Common myeloid progenitor, CD34-positive (primary cell): ENCODE results near the gene HCFC2.
A peak's percentile ranks its signal among the peaks of the same experiment; 100 is the strongest.

Experiments
- CTCF ChIA-PET: fragments of 350-600 bp; sonication (Branson Sonifier 250); formaldehyde crosslinking; loops from one replicate; lab custom pipeline; 2021; ENCODE audit warnings: antibody characterized with exemption; lab: Charles Lee
- POLR2A ChIA-PET: fragments of 350-600 bp; sonication (Branson Sonifier 250); formaldehyde crosslinking; loops from one replicate; lab custom pipeline; 2021; ENCODE audit warnings: antibody characterized with exemption; lab: Charles Lee
- DNase-seq, 3 donors: peaks; one replicate each; pipeline versions ENCODE4 v3.0.0 to v3.0.0-alpha.2; 2013
- H3K27ac ChIP-seq, 2 experiments: 1 replicate in 1 of 2; 2 replicates in 1 of 2; pipeline ENCODE4 v1.7.0; 2013; ENCODE audit warnings: inconsistent platforms in 2 of 2, low read length in 2 of 2, mild to moderate bottlenecking in 2 of 2, low read depth in 1 of 2, moderate library complexity in 1 of 2; ENCODE audit not compliant: severe bottlenecking in 2 of 2, insufficient read depth in 1 of 2, poor library complexity in 1 of 2
- H3K27me3 ChIP-seq, 5 experiments: replicated peaks in 2 of 5; 1 replicate in 3 of 5; 2 replicates in 2 of 5; pipeline versions ENCODE4 v1.6.1 to v1.7.0; 2013; ENCODE audit warnings: low read length in 4 of 5, mild to moderate bottlenecking in 2 of 5, moderate library complexity in 2 of 5, inconsistent platforms in 1 of 5; ENCODE audit not compliant: insufficient read depth in 5 of 5, control insufficient read depth in 4 of 5
- H3K36me3 ChIP-seq, 4 experiments: 1 replicate in 2 of 4; 2 replicates in 2 of 4; pipeline versions ENCODE4 v1.6.1 to v1.7.0; 2013; ENCODE audit warnings: low read length in 3 of 4, control low read depth in 1 of 4, mild to moderate bottlenecking in 1 of 4; ENCODE audit not compliant: control insufficient read depth in 4 of 4, insufficient read depth in 4 of 4
- H3K4me1 ChIP-seq, 4 experiments: 1 replicate in 3 of 4; 2 replicates in 1 of 4; pipeline versions ENCODE4 v1.6.1 to v1.7.1; 2013; ENCODE audit warnings: low read length in 3 of 4, mild to moderate bottlenecking in 3 of 4, control low read depth in 1 of 4, inconsistent platforms in 1 of 4, moderate library complexity in 1 of 4; ENCODE audit not compliant: control insufficient read depth in 4 of 4, insufficient read depth in 4 of 4; ENCODE audit errors: control extremely low read depth in 1 of 4
- H3K4me3 ChIP-seq, 7 experiments: 1 replicate in 4 of 7; 2 replicates in 3 of 7; pipeline versions ENCODE4 v1.5.1 to v1.7.0; 2013; ENCODE audit warnings: mild to moderate bottlenecking in 7 of 7, low read length in 6 of 7, moderate library complexity in 6 of 7, inconsistent platforms in 2 of 7, low read depth in 2 of 7, control low read depth in 1 of 7; ENCODE audit not compliant: insufficient read depth in 4 of 7, control insufficient read depth in 1 of 7; ENCODE audit errors: extremely low read depth in 1 of 7
- H3K9me3 ChIP-seq, 5 experiments: 1 replicate in 4 of 5; 2 replicates in 1 of 5; pipeline versions ENCODE4 v1.6.1 to v1.7.1; 2013; ENCODE audit warnings: low read length in 4 of 5, mild to moderate bottlenecking in 2 of 5, inconsistent platforms in 1 of 5, low read depth in 1 of 5, moderate library complexity in 1 of 5; ENCODE audit not compliant: control insufficient read depth in 4 of 5, insufficient read depth in 2 of 5; ENCODE audit errors: control extremely low read depth in 1 of 5
- WGBS: methylation state at CpG from one replicate; pipeline ENCODE4 v1.1.5; 2013; ENCODE audit not compliant: insufficient coverage; 5-methylcytosine and 5-hydroxymethylcytosine counted together

Gene HCFC2

GRCh38 chr12:104063712-104064030 is 660 bp upstream of the HCFC2 start:
- ChIA-PET CTCF (interaction anchor here (0.5 to 3.7 kb wide), 3 partner anchors 45 to 136 kb away, joined by 3 to 20 read pairs (median 3); partner anchors contain the start of gene TDG), POLR2A (no interaction called here)
- Histone ChIP-seq H3K27me3 (peaks cover 0 to 7% (median 0%) of the 10 kb centered on the region in 5 experiments), H3K4me3 (peak overlapping the region; percentile 83 to 98 (median 89)), H3K9me3 (no peaks in the 10 kb centered on the region), H3K4me1 (peaks cover 3 to 29% (median 15%) of the 10 kb centered on the region in 4 experiments), H3K27ac (peak overlapping the region in 1 of 2 experiments; percentile 74), H3K36me3 (peaks cover 0 to 9% (median 3%) of the 10 kb centered on the region in 4 experiments)
- 0% methylated on average over 6 of the region's 7 CpGs for WGBS
- peak in 2 of 3 donors; percentile 48 to 52 for DNase-seq

DNA sequence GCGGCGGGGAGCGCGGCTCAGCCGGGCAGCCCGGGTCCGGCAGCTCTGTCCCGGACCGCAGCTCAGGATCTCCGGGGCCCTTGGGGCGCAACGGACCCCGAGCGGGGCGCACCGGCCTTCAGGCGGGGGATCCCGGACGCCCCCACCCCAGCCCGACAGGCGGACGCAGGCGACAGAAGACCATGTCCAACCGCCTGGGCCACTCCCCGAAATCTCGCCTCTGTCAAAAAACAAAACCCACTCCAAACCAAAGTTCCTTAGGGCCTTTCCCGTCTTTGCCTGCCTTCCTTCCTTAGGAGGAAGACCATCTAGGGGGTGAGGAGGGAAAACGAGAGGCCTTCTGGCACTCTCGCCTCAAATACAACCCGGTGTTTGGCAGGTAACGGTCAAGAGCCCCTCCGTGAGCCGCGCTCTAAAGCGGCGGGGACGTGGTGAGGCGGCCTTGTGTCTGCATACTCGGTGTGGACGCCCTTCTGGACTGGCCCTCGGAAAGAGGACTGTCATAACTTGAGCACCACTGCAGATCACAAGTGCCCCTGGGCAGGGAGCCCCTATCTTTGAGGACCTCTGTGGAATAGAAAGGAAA is 604 bp downstream of the HCFC2 start:
- ChIA-PET POLR2A (interaction anchor here (0.9 kb wide), 1 partner anchor 36 kb away, joined by 3 read pairs; no protein-coding TSS in a partner anchor), CTCF (interaction anchor here (3.7 kb wide), 1 partner anchor 44 kb away, joined by 20 read pairs; no protein-coding TSS in a partner anchor)
- Histone ChIP-seq H3K36me3 (peaks cover 0 to 9% (median 3%) of the 10 kb centered on the region in 4 experiments), H3K4me1 (peaks cover 3 to 25% (median 15%) of the 10 kb centered on the region in 4 experiments), H3K27ac (peak overlapping the region; percentile 25 to 74), H3K27me3 (peaks cover 0 to 7% (median 0%) of the 10 kb centered on the region in 5 experiments), H3K9me3 (no peaks in the 10 kb centered on the region), H3K4me3 (peak overlapping the region; percentile 83 to 98 (median 89))
- under 1% methylated on average over 28 of the region's 41 CpGs for WGBS
- DNase-seq, result peak in 1 of 3 donors; percentile 9

DNA sequence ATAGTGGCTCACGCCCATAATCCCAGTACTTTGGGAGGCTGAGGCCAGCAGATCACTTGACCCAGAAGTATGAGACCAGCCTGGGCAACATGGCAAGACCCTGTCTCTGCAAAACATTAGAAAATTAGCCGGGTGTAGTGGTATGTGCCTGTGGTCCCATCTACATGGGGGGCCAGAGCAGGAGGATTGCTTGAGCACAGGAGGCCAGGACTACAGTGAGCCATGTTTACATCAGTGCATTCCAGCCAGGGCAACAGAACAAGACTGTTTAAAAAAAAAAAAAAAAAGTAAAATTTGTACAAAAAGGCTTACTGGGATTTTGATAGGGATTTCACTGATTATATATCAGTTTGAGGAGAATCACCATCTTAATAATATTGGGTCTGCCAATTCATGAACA is 7.8 kb downstream of the HCFC2 start:
- CTCF ChIA-PET, result no interaction called here
- Histone ChIP-seq H3K27ac (no peak overlapping the region), H3K27me3 (no peaks in the 10 kb centered on the region), H3K4me3 (no peak overlapping the region), H3K4me1 (no peaks in the 10 kb centered on the region), H3K36me3 (peaks cover 2 to 16% (median 4%) of the 10 kb centered on the region in 4 experiments), H3K9me3 (no peaks in the 10 kb centered on the region)
- DNase-seq, result no peak
- POLR2A ChIA-PET, result no interaction called here
- WGBS, result 100% methylated on average over 2 of the region's 2 CpGs

- Histone ChIP-seq H3K27ac (no peak overlapping the region), H3K4me3 (no peak overlapping the region), H3K9me3 (no peaks in the 10 kb centered on the region), H3K4me1 (no peaks in the 10 kb centered on the region), H3K27me3 (no peaks in the 10 kb centered on the region), H3K36me3 (peaks cover 1 to 7% (median 4%) of the 10 kb centered on the region in 4 experiments)
- ChIA-PET CTCF (interaction anchor here (1.6 kb wide), 1 partner anchor 35 kb away, joined by 4 read pairs; no protein-coding TSS in a partner anchor), POLR2A (no interaction called here)
- WGBS, result no CpG with 5 or more reads among the region's 1 CpG
- DNase-seq, result no peak
Measured at GRCh38 chr12:104073699-104074098, 9.4 kb downstream of the HCFC2 start.

DNA sequence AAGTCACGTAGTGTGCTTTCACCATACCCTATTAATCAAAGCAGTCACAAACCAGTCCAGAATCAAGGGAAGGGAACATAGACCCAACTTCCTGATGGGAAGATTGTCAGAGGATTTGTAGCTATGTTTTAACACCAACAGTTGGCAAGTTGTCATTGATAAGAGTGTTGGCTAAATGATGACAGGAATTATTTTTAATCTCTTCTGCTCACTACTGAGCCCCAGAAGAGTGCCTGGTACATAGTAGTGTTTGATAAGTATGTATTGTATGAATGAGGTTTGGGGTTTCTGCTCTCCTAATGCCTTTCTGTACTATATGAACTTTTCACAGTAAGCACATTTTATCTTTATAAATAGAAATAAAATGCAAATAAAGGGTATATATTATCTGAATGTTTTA is 14.7 kb downstream of the HCFC2 start:
- H3K27me3 ChIP-seq, result no peaks in the 10 kb centered on the region
- H3K4me3 ChIP-seq, result no peak overlapping the region
- ChIA-PET POLR2A (no interaction called here), CTCF (interaction anchor here (0.9 to 1.5 kb wide), 3 partner anchors 11 to 30 kb away, joined by 3 read pairs; no protein-coding TSS in a partner anchor)
- H3K4me1 ChIP-seq, result no peaks in the 10 kb centered on the region
- H3K9me3 ChIP-seq, result no peaks in the 10 kb centered on the region
- DNase-seq, result no peak
- WGBS, result no CpG with 5 or more reads among the region's 1 CpG
- no peak overlapping the region for H3K27ac ChIP-seq
- H3K36me3 ChIP-seq, result peaks cover 6 to 13% (median 10%) of the 10 kb centered on the region in 4 experiments

- WGBS, result no CpG with 5 or more reads among the region's 1 CpG
- no peaks in the 10 kb centered on the region for H3K4me1 ChIP-seq
- no peaks in the 10 kb centered on the region for H3K9me3 ChIP-seq
- no peaks in the 10 kb centered on the region for H3K27me3 ChIP-seq
- no peak overlapping the region for H3K4me3 ChIP-seq
- H3K36me3 ChIP-seq, result peaks cover 6 to 17% (median 12%) of the 10 kb centered on the region in 4 experiments
- ChIA-PET POLR2A (no interaction called here), CTCF (no interaction called here)
- DNase-seq, result no peak
- no peak overlapping the region for H3K27ac ChIP-seq
Measured at GRCh38 chr12:104080764-104081163, 16.4 kb downstream of the HCFC2 start.

- ChIA-PET POLR2A (no interaction called here), CTCF (interaction anchor here (1.4 kb wide), 1 partner anchor 8 kb away, joined by 6 read pairs; no protein-coding TSS in a partner anchor)
- 100% methylated on average over 8 of the region's 8 CpGs for WGBS
- no peaks in the 10 kb centered on the region for H3K4me1 ChIP-seq
- H3K4me3 ChIP-seq, result no peak overlapping the region
- H3K27me3 ChIP-seq, result no peaks in the 10 kb centered on the region
- H3K9me3 ChIP-seq, result no peaks in the 10 kb centered on the region
- no peak for DNase-seq
- no peak overlapping the region for H3K27ac ChIP-seq
- H3K36me3 ChIP-seq, result peaks cover 12 to 37% (median 22%) of the 10 kb centered on the region in 4 experiments
Measured at GRCh38 chr12:104083769-104084475, 19.6 kb downstream of the HCFC2 start.
